ENCODE results near the gene TEX261.
A peak's percentile ranks its signal among the peaks of the same experiment; 100 is the strongest.

The TEX261 gene

DNA sequence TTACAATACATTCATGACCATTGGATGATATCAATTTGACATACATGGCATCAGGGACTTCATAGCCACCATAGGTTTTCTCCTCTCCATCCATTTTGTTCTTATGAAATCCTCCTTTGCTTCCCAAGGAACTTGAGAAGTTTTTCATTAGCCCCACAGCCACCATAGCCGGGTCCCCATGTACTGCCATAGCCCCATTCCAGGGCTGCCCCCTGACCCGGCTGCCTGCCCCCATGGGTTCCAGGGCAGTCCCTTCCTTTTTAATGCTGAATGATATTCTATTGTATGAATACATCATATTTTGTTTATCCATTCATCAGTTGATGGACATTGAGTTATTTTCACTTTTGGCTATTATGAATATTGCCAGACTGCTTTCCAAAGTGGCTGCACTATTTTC, 38.5 kb downstream of the TEX261 start:
- no peak for DNase-seq

DNA sequence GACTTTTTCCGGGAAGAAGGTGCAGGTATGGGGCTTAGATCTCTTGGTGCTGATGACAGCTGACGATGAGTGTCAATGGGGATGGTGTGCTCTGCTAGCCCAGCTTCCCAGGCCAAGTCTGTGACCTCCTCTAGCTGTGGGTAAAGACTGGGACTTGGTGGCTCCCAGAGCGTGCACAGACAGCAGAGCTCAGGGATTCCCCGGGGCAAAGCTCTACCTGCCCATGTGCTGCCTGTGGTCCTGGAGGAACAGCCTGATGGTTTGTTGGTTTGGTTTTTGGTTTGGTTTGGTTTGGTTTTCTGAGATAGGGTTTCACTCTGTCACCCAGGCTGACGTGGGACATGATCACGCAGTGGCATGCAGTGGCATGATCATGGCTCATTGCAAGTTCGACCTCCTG, 39.8 kb downstream of the TEX261 start:
- DNase-seq: no peak

DNA sequence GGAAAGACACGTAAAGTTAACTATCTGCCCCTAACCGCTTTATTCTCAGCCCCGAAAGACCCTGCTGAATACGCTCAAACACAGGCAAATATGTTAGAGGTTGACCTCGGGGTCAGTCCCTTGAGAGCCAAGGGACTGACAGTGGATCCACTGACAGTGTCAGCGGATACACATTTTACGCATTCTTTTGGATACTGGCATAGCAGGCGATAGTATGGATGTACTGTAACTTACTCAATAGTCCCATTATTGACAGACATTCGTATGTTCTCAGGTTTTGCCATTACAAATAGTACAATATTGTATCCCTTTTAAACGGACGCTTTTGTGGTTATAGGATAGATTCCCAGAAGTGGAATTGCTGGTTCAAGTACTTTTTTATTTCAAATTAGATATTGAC, 45.6 kb downstream of the TEX261 start:
- no peak for DNase-seq

DNA sequence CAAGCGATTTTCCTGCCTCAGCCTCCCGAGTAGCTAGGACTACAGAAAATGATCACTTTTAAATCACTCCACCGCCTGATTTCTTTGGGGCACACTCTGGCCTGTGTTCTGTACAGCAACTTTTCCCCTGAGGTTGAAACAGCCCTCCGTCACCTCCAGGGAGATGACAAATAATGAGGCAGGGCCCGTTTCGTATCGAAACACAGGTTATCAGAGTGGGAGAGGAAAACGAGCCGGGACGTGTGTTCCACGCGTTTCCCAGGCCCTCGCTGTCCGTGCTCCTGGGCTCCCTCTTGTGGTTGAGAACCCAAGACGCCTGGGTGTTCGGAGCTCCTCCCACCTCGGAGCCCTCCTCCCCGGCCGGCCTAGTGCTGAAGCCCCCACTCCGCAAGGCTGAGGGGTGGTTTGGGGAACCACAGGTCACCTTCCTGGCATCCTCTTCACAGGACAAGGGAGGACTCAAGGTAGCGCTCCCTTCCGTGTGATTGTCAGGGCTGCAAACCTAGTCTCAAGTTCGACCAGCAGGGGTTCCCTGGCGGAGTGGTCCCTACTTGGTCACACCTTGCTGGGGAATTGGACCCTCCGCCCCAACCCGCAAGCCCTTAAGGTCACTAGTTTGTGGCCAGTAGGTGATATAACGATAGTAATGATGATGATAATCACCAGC, 46.2 kb downstream of the TEX261 start:
- DNase-seq: peak; percentile 27 to 69 (median 59)

DNA sequence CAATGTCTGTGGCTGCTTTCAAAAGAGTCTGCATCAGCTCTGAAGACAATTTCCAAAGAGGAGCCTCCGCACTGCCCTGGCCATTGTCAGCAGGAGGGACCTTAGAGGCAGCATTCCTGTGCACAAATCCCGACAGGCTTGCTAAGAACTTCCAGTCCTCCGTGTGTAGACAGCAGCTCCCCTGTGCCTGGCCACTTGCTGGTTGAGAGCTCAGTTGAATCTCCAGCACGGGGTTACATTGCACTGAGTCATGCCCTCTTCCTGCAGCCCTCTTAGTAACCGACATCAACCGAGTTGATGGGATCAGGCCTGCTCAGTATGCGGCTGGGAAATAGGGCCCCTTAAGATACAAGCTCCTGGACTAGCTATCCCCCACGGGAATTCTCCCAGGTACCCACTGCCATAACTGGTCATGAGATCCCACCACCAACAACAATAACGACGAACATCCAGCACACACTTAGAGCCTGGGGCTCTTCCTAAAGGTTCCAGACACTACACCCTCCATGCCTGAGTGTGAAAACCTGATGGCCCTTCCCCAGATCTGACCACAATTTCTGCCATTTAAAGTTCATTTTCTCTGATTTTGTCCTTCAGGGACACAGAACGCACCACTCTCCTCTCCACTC, 47.0 kb downstream of the TEX261 start:
- DNase-seq: no peak

DNA sequence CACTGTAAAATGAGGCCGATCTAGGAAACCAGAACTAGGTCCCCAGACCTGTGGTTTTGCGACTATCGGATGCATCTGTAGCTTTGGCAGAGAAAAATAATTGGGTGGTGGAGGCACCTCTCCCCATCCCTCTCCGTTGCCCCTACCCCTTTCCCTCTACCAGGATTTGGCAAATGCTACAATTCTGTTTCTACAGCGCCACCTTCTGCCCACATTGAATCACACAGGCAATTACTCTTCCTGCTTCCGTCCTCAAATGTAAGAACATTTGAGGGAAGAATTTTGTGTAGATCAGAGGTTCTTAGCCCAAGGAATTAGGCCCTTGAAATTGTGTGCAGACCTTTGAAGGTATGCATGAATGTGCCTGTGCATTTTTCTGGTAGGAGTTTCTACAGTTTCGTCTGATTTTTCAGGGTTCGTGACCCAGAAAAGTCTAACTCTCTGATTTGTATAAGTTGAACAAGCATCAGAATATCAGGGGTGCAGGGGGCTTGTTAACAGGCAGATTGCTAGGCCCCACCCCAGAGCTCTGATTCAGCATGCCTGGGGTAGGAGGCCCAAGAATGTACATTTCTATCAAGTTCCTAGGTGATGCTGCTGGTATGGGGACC, 47.7 kb downstream of the TEX261 start:
- DNase-seq: peak in 1 of 4 experiments; percentile 27

DNA sequence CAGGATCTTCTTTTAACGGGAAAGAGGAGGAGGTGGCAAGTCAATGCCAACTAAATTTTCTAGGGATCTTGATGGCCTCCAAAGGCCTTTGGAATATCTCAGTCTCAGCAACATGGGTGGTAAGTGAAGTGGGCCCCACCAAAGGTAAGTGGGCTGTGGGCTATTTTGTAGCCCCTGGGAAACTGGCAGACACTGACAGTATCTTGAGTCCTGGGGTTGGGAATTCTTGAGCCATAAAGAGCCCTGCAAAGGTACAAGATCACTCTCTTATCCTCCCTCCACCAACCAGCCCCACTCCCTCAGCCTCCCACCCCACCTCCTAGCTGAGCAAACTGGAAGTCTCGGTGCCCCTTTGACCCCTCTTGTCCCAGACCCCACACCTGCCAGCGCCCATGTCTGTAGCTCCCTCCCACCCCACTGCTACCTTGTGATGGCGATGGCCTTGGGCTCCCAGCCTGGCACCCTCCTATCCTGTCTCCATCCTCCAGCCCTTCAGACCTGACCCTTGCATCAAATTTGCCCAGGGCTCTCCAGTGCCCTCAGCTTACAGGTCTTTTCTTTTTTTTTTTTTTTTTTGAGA, 50.5 kb downstream of the TEX261 start:
- no peak for DNase-seq

DNA sequence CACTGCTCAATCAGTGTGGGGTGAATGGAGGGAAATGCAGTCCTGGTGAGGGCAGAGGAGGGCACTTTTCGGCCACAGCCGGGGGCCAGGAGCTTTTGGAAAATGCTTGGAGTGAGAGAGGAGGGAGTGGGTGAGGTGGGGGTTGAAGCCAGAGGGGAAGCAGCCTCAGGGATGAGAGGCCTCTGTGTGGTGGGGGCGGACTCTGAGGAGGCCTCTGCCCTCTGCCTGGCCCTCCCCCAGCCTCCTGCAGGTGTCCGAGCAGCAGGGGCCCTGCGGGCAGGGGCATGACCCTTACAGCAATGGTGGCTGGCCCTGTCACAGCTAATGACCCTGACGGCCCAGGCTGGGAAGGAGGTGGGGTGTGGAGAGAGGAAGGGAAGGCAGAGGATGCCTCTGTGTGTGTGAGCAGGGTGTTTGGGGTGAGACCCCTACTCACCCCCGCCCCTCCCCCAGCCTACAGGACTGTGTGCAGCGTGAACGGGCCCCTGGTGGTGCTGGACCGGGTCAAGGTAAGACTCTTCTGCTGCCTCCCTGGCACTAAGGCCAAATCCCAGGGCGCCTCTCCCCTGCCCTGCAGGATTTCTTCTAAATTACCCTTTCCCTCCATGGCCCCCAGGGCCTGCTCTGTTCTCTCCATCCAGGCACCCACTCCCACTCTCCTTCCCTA, 51.3 kb downstream of the TEX261 start:
- DNase-seq: no peak

DNA sequence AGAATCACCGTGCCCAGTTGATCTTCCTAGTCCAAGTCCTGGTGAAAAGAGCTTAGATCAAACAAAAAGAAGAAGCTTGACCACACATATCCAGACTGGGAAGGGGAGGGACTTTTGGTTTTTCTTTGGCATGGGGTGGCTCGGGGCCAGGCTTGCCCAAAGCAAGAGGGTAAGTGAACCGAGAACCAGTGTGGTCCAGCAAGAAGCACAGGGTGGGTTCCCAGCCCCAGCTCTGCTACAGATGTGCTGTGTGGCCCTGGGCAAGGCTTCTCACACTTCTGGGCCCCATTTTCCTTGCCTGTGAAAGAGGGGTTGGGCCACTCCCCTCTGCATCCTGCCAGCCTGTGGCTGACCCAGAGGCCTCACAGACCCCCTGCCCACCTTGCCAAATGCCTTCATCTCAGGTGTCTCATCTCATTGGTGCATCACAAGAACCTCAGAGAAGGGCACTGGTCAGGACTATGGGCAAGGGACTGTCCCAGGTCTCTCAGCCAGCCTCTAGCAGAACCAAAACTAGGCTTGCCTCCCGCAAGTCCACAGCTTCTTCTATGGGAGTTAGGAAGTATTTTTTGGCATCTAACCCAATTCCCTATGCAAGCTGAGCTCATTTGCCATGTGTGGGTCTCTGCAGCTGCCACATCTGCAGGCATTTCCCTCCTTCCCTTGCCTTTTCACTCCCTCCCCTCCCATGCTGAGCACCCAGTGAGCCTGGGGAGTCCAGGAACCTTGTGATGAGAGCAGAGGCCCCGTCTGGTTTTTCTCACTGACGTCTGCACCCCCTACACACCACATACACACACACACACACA, 52.1 kb downstream of the TEX261 start:
- DNase-seq: no peak

DNA sequence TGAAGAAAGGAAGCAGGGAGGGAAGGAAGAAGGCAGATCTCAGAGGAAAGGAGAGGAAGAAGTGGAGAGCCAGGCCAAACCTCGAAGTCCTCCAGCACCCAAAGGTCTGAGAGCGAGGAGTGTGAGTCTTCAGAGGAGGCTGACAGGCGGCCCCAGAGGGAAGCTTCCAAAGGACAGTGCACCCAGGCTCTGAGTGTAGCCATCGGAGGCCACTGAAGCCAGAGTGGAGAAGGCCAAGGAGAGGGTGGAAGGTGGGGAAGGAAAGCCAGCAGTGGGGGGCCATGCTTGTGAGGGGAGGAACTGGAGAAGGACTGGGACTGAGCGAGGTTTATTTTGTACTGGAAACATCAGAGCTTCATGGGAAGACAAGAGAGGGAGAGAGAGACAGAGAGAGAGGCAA, 53.0 kb downstream of the TEX261 start:
- no peak for DNase-seq

DNA sequence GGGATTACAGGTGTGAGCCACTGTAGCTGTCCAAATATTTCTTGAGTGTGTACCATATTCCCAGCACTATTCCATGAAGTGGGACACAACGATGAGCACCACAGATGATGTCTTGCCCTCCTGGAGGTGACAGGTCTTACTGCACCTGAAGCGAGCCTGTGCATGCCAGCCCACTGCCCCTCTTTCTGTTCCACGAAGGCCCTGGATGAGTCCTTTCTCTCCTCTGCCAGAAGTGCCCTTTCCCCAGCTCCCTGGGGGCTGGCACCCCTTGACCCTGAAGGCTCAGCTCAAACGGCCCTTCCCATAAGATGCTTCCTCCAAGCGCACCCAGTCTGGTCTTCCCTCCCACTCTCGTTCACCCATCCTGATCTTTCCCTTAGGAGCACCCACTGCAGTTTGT, 53.5 kb downstream of the TEX261 start:
- no peak for DNase-seq

DNA sequence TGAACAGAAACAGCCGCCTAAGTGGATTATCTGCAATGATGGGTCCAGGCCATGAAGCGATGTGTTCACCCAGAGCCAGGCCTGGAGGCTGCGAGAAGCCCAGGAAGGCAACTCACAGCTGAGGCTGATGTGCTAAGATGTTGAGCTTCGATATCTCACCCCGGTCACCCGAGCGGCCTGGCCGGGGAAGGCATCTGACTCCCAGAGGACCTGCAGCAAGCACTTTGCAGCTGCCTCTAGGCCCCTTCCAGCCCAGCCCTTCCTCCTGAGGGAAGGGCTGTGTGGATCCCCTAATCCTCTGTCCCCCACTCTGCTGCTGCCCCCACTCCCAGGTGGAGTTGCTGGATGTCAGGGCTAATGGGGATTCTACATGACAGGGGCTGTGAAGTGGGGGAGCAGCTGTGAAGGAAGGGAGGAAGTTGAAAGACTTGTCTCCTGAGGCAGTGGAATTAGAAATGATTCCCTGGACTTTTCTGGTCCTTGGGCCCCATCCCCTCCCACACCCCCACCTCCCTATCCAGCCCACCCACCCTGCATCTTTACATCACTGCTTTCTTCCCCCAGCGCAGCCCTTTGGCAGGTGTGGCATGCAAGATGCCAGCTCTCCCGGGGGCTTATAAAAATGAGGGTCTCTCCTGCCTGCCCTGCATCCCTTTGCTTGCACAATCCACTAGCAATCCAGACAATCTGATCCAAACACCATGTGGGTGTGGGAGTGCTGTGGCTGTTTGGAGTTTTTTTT, 54.7 kb downstream of the TEX261 start:
- DNase-seq: no peak

DNA sequence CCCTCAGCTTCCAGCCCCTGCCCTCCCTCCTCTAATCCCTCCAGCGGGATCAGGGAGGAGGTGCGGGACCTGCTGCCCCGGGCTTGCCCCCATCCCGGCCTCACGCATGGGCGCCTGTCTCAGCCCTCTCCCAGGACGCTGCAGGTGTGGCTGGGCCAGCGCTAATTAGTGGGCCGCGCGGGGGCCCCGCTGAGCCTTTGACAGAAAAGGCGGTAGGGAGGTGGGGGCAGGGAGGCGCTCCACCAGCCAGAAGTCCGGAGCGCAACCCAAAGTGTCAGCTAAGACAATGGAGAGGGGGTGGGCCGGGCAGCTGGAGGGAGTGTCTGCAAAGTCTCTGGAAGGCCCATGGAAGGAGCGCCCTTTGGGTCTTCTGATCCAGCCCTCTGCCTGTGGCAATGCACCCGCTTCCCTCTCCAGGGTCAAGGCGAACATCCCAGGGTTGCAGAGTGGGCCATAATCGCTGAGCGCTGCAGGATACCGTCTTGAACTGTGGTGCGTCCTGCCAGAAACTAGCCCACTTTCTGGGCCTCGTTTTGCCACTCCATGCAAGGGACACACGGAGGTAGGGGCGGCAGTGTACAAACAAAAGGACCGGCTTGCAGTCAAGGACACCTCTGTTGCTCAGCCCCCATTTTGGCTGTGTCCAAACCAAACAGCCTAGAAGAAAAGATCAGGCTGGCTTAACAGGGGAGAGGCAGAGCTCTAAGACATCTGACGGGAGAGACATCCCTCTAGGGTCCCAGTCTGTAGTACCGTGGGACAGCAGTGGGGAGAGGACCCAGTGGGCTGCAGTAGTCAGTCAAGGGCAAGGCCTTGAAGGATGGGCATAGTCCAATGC, 55.5 kb downstream of the TEX261 start:
- no peak for DNase-seq

DNA sequence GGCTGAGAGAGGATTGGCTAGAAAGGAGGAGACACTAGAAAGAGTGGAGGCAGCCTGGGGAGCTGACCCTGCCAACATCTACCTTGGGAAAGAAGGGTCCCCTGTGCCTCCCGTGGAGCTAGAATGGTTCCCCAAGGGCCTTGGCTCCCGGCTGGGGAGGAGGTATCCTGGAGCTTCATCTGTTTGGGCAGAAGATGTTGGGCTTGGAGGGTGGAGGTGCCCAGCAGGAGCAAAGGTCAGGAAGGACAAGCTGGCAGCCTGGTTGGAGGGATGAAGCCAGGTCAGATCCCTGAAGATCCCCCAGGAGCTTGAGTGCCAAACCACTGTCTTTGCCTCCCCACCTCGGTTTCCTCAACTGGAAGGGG, 56.1 kb downstream of the TEX261 start:
- no peak for DNase-seq

DNA sequence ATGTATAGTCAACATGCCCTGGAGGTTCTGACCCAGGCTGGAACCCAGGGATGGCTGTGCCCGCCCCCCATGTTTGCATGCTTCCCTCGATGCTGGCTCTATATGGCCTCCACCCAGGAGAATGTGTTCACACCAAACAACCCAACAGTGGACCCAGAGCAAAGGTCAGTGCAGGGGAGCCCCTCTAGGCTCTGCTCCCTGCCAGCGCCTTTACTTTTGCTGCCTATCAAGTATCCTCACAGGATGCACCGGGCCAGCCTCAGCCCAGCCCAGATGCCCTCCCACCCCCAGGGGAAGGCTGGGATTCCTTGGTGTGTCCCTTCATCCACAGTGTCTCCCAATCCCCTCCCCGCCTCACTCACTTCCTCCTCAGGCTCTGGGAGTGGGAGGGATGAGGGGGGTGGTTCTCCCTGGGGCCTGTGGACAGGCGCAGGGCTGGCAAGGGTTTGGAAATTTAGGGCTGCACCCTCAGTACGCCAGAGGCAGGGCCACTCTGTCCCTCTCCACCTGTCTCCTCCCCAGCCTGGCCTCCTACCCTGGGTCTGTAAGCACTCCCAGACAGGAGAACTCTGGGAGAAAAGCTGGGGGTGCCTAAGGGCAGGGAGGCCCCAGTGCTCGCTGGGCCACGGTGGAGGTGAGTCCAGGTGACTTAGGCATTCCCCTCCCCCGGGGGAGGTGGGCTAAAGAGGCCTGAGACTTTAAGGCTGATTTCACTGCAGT, 56.6 kb downstream of the TEX261 start:
- no peak for DNase-seq

DNA sequence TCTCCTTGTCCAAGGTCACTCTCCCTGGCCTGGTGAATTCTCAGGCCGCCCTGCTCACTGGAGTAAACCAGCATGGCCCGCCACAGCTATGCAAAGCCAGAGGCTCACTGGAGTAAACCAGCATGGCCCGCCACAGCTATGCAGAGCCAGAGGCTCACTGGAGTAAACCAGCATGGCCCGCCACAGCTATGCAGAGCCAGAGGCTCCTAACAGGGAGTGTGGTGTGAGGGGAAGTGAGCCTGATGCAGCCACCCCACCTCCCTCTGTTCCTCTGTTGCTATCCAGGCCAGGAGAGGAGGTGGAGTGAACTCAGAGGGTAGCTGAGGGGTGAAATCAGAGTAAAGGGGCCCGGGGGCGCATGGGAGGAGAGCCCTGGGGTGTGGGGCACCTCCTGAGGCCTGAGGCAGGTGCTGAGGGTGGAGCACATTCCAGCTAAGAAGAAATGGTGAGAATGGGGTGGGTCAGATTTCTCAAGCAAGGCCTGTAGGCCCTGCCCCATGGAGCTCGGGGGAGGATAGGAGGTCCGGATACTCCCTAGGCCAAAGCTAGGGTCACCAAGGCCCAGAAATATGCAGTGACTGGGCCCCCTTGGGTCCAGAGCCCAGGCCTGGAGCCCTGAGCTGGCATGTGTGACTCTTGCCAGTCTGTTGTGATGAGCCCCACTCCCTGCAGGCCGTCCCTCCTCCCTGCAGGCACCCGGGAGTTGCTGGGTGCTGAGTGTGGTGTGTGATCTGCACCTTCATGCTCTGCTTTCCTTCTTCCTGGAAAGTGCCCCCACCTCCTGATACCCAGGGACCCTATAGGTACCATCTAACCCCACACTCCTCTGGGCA, 57.5 kb downstream of the TEX261 start:
- DNase-seq: no peak

DNA sequence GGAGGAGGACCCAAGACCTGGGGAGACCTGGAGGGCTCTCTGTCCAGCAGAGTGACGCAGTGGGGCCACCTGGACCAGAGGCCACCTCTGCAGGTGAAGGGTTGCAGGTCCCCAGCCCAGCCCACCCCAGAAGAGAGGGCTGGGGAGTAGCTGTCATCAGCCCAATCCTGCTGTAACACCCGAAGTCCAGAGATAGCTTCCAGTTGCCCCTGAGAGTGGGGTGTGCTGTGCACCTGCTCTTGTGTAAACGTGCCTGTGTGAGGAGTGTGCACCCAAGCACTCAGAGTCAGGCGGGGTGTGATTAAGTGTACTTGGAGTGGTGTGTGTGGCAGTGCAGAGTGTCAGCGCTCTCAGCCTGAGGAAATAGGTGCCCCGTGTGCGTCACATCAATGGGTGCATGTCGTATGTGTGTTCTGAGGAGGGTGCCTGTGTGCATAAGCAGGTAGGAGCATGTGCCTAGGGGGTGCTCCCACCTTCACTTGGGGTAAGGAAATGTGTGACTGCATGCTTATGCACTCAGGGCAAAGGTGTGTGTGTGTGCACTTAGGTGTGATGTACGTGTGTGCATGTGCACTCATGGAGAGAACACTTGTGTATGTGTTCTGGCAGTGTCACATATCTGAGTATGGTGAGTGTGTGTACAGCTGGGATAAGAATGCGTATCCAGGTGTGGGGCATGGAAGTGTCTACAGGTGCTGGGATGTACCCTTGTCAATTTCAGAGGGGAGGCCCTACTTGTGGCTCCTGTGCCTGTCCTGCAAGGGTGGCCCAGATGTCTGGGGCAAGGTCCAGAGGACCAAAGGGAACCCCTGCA, 58.3 kb downstream of the TEX261 start:
- no peak for DNase-seq

Measured in activated naive CD4-positive, alpha-beta T cell (primary cell).